Measurements from ENCODE around the gene DLG2. TPM values are rescaled to one million over a fixed set of nuclear protein-coding genes. Genes with fewer than 3 reads are reported as not detected.

DLG2 gene
- total and polyA plus RNA-seq, 9 of the 15 experiments (the other 6 are each of a cell fraction or from before 2014, with no cell fraction given) = 0.52 to 1.6 (median 0.95) TPM

DNA sequence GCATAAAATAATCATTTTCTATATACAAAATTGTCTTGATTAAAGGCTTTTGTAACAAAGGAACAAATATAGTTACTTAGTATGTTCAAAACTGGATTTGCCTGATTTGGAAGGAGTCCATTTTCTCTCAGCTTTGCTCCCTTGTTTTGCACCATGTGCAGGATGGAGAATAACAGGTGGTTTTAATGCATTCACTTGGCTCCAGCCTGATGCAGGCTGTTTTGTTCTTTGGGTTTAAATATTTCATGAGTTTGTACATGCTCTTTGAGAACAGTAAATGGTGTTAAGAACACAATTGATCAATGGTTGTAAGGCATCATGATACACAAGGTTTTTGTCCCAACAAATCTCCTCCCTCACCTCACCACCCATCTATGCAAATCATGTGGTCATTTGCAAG, 1454.1 kb downstream of the DLG2 start:
- Histone ChIP-seq H3K9ac (ENCODE audit: insufficient read depth in 1 of 2, low read depth in 2 of 2, low read length in 2 of 2) (no peak overlapping the region), H3K4me1 (replicated peaks in 1 of 2; ENCODE audit: control insufficient read depth in 2 of 2, insufficient read depth in 2 of 2, low read length in 2 of 2) (no peaks in the 10 kb centered on the region), H3K9me3 (replicated peaks; ENCODE audit: control insufficient read depth, insufficient read depth, low read depth, low read length) (no peaks in the 10 kb centered on the region), H3K27me3 (ENCODE audit: control insufficient read depth in 2 of 2, insufficient read depth in 2 of 2, low read length in 2 of 2) (no peaks in the 10 kb centered on the region), H4K20me1 (replicated peaks; ENCODE audit: control insufficient read depth, insufficient read depth, low read length) (no peaks in the 10 kb centered on the region), H3K4me3 (no peak overlapping the region), H3K27ac (ENCODE audit: extremely low read depth, low read depth, low read length) (no peak overlapping the region), H2AFZ (ENCODE audit: low read depth, low read length) (no peak overlapping the region), H3K36me3 (ENCODE audit: control insufficient read depth, insufficient read depth, low read length) (no peaks in the 10 kb centered on the region), H3K79me2 (ENCODE audit: control insufficient read depth, insufficient read depth, low read length) (no peaks in the 10 kb centered on the region), H3K9me1 (ENCODE audit: control insufficient read depth, insufficient read depth, low read length) (no peaks in the 10 kb centered on the region), H3K4me2 (ENCODE audit: insufficient read depth, low read length) (no peak overlapping the region)
- ChIA-PET POLR2A (no interaction called here), CTCF (ENCODE audit: low intra/inter-chr PET ratio) (no interaction called here)
- ATAC-seq (no peak), FAIRE-seq (no peak), DNase-seq (ENCODE audit: extremely low read depth in 1 of 4, low spot score in 3 of 4) (no peak)
- intact Hi-C loops (cut with micrococcal nuclease) (no loop called here), in situ Hi-C loops (cut with MboI) (no loop called here)
- no TSS peak for BruUV-seq (replicated peaks)
- TF ChIP-seq, protein P1, sequence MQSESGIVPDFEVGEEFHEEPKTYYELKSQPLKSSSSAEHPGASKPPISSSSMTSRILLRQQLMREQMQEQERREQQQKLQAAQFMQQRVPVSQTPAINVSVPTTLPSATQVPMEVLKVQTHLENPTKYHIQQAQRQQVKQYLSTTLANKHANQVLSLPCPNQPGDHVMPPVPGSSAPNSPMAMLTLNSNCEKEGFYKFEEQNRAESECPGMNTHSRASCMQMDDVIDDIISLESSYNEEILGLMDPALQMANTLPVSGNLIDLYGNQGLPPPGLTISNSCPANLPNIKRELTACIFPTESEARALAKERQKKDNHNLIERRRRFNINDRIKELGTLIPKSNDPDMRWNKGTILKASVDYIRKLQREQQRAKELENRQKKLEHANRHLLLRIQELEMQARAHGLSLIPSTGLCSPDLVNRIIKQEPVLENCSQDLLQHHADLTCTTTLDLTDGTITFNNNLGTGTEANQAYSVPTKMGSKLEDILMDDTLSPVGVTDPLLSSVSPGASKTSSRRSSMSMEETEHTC (IDR thresholded peaks at IDR 0.05) = no peak
- TF ChIP-seq, protein P2, sequence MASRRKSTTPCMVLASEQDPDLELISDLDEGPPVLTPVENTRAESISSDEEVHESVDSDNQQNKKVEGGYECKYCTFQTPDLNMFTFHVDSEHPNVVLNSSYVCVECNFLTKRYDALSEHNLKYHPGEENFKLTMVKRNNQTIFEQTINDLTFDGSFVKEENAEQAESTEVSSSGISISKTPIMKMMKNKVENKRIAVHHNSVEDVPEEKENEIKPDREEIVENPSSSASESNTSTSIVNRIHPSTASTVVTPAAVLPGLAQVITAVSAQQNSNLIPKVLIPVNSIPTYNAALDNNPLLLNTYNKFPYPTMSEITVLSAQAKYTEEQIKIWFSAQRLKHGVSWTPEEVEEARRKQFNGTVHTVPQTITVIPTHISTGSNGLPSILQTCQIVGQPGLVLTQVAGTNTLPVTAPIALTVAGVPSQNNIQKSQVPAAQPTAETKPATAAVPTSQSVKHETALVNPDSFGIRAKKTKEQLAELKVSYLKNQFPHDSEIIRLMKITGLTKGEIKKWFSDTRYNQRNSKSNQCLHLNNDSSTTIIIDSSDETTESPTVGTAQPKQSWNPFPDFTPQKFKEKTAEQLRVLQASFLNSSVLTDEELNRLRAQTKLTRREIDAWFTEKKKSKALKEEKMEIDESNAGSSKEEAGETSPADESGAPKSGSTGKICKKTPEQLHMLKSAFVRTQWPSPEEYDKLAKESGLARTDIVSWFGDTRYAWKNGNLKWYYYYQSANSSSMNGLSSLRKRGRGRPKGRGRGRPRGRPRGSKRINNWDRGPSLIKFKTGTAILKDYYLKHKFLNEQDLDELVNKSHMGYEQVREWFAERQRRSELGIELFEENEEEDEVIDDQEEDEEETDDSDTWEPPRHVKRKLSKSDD (conservative IDR thresholded peaks at IDR 0.05; ENCODE audit: low read length) = no peak
- TF ChIP-seq, protein P3, sequence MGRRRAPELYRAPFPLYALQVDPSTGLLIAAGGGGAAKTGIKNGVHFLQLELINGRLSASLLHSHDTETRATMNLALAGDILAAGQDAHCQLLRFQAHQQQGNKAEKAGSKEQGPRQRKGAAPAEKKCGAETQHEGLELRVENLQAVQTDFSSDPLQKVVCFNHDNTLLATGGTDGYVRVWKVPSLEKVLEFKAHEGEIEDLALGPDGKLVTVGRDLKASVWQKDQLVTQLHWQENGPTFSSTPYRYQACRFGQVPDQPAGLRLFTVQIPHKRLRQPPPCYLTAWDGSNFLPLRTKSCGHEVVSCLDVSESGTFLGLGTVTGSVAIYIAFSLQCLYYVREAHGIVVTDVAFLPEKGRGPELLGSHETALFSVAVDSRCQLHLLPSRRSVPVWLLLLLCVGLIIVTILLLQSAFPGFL (CRISPR knock-in tag; IDR thresholded peaks at IDR 0.05) = no peak
- no peak for TF ChIP-seq HNRNPH1 (optimal IDR thresholded peaks at IDR 0.05; ENCODE audit: low read depth, low read length)
- no peak for TF ChIP-seq RAD51 (IDR thresholded peaks at IDR 0.05; ENCODE audit: borderline replicate concordance, low read depth)
- TF ChIP-seq COPS2 (conservative IDR thresholded peaks at IDR 0.05) = no peak
- TF ChIP-seq RERE (CRISPR knock-in tag; IDR thresholded peaks at IDR 0.05; ENCODE audit: borderline replicate concordance) = no peak
- TF ChIP-seq ETV6 (IDR thresholded peaks at IDR 0.05; ENCODE audit: borderline replicate concordance in 1 of 2, low read depth in 2 of 2, low read length in 1 of 2) = no peak
- TF ChIP-seq ETV6 (CRISPR knock-in tag; IDR thresholded peaks at IDR 0.05; ENCODE audit: borderline replicate concordance) = no peak
- TF ChIP-seq, protein P4, sequence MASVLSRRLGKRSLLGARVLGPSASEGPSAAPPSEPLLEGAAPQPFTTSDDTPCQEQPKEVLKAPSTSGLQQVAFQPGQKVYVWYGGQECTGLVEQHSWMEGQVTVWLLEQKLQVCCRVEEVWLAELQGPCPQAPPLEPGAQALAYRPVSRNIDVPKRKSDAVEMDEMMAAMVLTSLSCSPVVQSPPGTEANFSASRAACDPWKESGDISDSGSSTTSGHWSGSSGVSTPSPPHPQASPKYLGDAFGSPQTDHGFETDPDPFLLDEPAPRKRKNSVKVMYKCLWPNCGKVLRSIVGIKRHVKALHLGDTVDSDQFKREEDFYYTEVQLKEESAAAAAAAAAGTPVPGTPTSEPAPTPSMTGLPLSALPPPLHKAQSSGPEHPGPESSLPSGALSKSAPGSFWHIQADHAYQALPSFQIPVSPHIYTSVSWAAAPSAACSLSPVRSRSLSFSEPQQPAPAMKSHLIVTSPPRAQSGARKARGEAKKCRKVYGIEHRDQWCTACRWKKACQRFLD (CRISPR knock-in tag; IDR thresholded peaks at IDR 0.05) = no peak
- TF ChIP-seq BHLHE40 (IDR thresholded peaks at IDR 0.05; ENCODE audit: low read length) = no peak

All from K562 (cell line).